ENCODE data around the gene TNFAIP8L1.
A peak's percentile ranks its signal among the peaks of the same experiment; 100 is the strongest.
"Not testable (repeated sequence)": the region's sequence is repeated elsewhere in the genome, so short reads cannot be mapped to it uniquely, and the experiment has no call there.

Gene TNFAIP8L1

DNA sequence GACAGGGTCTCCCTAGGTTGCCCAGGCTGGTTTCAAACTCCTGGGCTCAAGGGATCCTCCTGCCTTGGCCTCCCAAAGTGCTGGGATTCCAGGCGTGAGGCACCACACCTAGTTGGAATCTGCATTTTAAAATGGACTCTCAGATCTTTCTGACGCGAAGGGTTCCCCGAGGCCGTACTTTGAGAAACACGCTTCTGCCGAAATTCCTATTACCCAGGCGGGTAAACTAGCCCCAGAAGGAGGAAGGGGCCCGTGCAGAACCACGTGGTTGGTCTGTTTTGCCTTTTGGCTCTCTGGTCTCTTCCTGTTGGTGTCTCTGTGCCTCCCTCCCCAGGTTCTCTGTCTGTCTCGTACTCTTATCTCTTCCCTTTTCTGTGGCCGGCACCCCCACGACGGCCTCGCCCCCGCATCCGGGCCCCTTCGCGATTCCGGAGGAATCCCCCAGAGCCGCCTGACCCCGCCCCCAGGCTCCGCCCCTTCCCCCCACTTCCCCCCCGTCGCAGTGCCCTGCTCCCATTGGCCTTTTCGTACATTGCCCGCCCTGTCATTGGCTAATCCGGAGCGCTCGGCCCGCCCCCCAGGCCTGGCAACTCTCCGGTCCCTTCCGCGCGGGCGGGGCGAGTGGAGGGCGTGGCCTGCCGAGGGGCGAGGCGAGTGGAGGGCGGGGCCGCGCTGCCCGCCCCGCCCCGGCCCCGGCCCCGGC, at the start of gene TNFAIP8L1:
TNFAIP8L1 (plus strand) TSS at position 689 of the 703 bp plus-strand sequence. CDS start 12,354 bp downstream, outside the sequence.
- DNase-seq: peak; percentile 98

DNA sequence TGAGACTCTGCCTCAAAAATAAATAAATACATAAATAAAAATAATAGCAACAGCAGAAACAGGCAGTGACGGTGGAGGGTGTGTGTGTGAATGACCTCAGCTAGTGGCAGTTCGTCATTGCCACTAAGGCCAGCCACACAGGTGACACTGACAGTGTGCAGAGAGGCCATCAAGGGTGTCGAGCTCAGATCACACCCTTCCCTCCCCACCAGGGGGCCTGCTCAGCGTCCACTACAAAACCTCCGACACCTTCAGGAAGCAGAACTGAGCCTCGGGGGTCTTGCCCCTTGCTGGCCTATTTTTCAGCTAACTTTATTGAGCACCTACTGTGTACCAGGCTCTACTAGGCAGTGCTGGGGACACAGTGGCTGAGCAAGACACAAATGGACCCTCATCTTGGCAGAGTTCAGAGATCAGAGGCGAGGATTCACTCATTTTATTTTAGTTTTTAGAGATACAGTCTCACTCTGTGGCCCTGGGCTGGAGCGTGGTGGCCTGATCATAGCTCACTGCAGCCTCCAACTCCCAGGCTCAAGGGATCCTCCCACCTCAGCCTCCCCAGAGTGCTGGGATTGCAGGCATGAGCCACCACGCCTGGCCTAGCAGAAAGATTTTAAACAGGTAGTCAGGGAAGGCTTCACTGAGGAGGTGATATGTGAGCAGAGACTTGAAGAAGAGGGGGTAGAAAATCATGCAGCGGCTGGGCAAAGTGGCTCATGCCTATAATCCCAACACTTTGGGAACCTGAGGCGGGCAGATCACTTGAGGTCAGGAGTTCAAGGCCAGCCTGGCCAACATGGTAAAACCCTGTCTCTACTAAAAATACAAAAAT, 49.5 kb upstream of the TNFAIP8L1 start:
- DNase-seq: peak; percentile 58

DNA sequence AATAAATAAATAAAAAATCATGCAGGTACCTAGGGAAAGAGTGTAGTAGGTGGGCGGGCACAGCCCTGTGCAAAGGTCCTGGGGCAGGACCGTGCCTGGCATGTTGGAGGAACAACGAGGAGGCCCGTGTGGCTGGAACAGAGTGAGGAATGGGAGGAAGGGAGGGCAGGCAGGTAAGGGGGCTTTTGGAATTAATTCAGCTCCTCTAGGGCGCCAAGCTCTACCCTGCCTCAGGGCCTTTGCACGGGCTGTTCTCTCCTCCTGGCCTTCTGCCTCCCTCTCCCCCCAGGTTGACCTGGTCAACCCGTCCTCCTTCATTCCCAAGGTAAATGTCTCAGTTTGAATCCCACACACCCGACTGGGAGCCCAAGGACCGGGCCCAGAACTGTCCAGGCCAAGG, 48.8 kb upstream of the TNFAIP8L1 start:
- DNase-seq: no peak

DNA sequence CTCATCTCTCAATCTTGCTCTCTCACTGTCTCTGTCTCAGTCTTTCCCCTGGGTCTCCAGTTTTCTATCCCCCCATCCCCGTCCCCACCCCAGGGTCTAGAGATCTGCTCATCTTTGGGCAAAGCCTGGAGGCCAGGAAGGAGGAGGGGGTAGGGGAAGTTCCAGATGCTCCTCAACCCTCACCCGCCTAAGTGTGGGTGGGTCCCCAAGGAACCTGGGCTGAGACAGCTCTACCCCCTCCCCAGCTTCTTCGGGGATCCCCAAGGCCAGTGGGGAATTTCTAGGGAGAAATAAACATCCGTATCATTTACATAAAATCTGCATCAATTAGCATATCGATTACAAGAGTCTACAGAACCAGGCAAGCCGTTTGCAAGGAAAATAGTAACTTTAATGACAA, 48.0 kb upstream of the TNFAIP8L1 start:
- DNase-seq: no peak

DNA sequence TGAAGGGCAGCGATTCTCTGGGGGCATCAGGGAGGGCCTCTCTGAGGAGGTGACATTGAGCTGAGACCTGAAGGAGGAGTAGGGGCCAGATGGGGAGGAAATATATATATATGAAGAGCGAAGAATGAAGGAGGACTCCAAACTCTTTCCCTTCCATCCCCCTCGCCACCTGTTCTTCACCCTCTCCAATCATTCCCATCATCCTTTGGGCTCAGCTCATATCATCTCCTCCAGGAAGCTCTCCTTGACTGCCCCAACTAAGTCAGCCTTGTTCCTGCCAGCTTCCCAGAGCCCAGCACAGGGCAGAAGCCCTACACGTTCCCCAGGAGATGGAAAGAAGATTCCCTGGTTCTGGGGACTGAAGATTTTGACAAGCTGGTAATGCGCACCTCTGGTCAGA, 46.9 kb upstream of the TNFAIP8L1 start:
- DNase-seq: no peak

DNA sequence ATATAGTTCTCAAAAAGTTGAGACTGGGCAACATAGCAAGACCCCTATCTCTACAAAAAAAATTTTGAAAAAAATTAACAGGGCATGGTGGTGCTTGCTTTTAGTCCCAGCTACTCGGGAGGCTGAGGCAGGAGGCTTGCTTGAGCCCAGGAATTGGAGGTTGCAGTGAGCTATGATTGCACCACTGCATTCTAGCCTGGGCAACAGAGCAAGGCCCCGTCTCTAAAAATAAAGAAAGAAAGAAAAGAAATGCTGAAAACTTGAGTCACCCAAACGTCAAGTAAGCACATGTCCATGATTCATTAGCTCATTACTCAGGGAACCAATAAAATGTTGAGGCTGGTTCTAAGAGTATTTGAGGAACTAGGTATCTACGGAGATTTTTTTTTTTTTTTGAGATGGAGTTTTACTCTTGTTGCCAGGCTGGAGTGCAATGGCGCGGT, 45.9 kb upstream of the TNFAIP8L1 start:
- DNase-seq: no peak

DNA sequence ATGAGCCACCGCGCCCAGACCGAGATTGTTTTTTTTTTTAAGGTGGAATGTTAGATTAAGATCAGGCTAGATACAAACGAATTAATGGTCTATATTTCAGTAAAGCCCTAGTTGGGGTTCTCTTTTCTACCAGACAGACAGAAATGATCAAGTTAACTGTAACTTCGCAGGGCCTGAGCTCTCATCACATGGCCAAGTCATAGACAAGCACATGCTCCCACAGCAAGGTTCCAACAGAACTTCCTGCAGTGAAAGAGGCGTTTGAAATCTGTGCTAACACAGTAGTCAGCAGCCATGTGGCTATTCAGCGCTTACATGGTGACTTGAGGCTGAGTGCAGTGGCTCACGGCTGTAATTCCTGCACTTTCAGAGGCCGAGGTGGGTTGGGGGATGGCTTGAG, 45.1 kb upstream of the TNFAIP8L1 start:
- DNase-seq: peak; percentile 4

DNA sequence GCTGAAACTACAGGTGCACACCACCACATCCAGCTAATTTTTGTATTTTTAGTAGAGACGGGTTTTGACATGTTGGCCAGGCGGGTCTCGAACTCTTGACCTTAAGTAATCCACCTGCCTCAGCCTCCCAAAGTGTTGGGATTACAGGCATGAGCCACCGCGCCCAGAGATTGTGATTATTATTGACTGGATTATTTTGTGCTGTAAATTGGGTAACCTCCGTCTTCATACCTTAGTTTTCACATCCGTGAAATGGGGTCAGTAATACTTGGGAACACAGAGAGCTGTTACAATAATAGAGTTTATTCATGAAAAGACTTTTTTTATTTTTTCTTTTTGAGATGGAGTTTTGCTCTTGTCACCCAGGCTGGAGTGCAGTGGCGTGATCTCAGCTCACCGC, 44.2 kb upstream of the TNFAIP8L1 start:
- not testable (repeated sequence) for DNase-seq

DNA sequence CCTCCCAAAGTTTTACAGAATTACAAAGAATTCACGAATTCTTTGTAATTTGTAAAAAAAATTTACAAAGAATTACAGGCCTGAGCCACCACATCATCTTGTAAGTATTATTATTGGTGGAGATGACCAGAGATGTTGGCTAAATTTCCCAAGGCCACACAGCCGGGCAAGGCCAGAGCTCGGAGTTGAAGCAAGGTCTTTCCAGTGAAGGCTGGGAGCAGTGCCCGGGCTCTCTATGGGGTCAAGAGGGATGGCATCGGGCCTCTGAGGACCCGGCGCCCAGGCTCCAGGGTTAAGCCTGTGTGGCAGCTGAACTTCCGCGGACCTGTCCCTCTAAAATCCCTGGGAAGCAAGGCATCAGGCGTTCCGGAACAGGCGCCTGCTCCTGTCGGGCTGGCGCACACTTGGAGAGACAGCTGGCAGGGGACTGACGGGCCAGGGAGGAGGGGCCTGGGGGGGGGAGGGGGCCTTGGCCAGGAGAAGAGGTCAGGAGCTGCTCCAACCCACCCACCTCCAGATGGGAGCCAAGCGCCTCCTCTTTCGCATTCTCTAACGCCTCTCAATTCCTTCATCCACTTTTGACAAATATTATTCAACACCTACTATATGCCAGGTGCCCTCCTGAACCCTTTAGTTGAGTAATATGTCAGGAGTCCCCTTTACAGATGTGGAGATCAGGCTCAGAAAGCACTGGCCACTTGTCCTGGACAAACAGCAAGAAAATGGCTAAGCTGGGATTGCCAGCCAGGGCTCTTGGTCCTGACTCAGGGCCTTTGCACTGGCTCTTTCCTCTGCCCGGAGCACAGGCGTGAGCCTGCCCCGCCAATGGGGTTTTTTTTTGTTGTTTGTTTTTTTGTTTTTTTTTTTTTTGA, 43.0 kb upstream of the TNFAIP8L1 start:
- DNase-seq: peak; percentile 3

DNA sequence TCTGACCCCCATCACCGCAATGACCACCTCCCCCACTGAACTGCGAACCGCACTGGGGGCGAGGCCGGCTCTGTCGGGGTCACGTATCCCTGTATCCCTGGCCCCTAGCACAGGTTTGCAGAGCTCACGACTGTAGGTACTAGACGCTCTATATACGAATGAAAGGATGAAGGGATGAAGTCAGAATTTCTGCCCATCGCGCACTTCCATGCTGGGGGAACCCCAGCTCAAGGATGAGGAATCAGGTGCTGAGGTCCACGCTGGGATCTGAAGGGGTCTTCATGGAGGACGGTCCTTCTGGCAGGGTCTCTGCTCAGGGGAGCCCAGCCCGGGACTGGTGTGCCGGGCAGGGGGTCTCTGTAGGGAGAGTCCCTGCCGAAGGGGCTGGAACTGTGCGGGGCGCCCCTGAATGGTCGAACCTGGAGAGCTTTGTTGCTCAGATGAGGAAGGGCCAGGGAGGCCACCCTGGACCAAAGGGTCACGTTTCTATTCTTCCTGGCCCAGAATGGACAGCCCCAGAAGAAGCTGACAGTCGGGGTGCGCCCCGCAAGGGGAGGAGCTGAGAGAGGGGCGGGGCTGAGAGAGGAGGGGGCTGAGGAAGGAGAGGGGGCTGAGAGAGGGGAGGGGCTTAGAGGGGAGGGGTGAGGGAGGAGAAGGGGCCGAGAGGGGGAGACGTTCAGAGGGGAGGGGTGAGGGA, 41.9 kb upstream of the TNFAIP8L1 start:
- DNase-seq: no peak

DNA sequence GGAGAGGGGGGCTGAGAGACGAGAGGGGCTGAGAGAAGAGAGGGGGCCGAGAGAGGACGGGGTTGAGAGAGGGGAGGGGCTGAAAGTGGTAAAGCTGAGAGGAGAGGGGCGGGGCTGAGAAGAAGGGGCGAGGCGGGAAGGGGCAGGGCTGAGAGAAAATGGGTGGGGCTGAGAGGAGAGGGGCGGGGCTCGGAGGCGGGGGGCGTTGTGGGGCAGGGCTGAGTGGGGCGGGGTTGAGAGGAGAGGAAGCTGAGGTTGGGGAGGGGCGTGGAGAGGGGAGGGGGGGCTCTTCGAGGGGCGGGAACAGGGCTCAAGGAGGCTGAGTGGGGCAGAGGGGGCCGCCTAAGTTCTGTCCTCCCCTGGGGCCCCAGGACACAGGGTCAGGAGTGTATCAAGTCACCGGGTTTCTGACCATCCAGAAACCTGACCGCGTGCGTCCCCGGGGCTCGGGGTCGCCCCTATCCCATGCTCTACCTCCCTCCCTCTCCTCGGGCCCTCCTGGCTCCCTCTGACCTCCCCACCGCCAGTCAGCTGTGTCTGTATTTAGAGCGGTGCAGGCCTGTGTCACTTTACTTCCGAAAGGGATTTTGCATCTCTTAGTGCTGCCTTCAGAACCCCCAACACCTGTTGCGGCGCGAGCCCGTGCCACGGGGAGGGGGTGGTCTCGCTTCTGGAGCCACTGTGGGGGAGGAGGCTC, 41.2 kb upstream of the TNFAIP8L1 start:
- peak; percentile 63 for DNase-seq

DNA sequence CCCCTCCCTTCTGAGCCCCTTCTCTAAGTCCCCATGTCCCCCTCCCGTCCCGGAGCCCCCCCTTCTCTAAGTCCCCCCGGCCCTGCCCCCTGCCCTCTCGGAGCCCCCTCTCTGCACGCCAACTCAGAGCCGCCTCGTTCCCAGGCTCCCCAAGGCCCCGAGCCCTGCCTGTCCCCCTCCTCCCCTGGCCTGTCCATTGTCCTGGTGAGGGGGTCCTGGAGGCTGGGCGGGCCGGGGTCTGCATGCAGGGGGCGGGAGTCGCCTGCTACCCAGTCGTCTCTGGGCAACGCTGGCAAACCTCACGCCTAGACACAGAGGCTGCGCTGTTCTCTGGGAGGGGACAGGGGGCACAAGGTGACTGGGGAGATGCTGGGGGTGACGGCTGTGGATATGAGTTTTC, 40.6 kb upstream of the TNFAIP8L1 start:
- DNase-seq: no peak

DNA sequence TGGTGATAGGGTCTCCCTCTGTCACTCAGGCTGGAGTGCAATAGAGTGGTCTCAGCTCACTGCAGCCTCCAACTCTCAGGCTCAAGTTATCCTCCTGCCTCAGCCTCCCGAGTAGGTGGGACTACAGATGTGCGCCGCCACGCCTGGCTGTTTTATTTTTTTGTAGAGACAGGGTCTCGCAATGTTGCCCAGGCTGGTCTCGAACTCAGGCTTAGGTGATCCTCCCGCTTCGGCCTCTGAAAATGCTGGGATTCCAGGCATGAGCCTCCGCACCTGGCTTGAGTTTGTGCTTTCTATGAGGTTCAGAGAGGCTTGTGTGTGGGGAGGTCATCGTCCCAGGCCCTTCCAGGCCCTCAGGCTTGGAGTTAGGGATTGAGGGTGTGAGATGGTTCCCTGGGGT, 39.2 kb upstream of the TNFAIP8L1 start:
- DNase-seq: no peak

DNA sequence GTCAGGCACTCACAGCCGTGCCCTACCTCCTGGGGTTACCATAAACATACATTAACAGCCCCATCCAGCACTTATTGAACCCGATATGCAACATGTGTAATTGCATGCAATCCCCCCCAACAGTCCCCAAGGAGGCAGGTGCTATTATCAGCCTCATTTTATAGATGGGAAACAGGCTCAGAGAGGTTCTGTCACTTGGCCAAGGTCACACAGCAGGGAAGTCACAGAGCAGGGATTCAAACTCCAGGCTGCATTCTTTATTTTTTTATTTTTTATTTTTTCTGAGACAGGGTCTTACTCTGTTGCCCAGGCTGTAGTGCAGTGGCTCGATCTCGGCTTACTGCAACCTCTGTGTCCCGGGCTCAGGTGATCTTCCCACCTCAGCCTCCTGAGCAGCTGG, 38.4 kb upstream of the TNFAIP8L1 start:
- DNase-seq: no peak

DNA sequence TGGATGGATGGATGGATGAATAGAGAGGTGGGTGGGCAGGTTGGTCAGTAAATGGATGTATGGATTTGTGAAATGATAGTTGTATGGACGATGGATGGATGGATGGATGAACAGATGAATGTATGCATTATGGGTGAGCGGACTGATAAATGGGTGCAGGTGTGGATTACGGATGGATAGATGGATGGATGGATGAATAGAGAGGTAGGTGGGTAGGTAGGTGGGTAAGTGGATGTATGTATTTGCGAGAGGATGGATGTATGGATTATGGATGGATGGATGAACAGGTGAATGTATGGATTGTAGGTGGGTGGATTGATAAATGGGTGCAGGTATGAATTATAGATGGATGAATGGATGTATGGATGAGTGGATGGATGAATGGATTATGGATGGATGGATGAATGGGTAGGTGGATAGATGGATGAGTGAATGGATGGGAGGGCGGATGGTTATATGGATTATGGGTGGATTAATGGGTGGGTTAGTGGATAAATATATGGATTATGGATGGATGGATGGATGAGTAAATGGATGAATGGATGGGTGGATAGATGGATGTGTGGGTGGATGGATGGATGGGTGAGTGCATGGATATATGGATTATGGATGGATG, 37.0 kb upstream of the TNFAIP8L1 start:
- DNase-seq: no peak

DNA sequence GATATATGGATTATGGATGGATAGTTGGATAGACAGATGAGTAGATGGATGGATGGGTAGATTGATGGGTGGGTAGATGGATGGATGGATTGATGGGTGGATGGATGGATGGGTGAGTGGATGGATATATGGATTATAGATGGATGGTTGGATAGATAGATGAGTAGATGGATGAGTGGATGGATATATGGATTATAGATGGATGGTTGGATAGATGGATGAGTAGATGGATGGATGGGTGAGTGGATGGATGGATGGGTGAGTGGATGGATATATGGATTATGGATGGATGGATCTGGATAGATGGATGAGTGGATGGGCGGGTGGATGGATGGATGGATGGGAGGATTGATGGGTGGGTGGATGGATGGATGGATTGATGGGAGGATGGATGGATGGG, 36.4 kb upstream of the TNFAIP8L1 start:
- DNase-seq: no peak

DNA sequence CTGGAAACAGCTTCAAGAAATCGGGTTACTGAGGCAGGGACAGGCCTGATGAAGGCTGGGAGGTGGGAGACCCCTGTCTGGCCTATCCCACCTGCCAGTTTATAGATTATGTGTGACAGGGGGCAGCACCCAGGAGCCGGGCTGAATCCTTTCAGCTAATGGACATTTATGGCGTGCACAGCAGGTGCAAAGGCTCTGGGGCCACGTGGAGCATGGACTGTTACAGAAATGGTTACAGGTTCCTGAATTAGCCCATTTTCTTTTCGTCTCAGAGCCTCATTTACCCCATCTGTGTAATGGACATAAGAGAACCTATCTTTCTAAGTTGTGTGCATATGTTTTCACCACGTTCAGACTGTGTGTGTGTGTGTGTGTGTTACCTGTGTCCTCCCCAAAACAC, 34.4 kb upstream of the TNFAIP8L1 start:
- no peak for DNase-seq

DNA sequence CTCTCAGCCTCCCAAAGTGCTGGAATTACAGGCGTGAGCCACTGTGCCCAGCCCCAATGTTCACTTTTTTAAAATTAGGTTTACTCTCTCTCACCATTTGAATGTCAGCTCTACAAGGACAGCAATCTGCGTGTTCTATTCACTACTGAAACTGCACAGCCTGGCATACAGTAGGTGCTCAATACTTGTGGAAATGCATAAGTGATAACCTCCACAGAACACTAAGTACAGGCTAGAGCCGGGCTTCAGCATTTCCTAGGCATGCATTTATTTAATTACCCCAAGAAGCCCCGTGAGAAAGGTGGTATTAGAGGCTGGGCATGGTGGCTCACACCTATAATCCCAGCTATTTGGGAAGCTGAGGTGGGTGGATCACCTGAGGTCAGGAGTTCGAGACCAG, 33.1 kb upstream of the TNFAIP8L1 start:
- no peak for DNase-seq

DNA sequence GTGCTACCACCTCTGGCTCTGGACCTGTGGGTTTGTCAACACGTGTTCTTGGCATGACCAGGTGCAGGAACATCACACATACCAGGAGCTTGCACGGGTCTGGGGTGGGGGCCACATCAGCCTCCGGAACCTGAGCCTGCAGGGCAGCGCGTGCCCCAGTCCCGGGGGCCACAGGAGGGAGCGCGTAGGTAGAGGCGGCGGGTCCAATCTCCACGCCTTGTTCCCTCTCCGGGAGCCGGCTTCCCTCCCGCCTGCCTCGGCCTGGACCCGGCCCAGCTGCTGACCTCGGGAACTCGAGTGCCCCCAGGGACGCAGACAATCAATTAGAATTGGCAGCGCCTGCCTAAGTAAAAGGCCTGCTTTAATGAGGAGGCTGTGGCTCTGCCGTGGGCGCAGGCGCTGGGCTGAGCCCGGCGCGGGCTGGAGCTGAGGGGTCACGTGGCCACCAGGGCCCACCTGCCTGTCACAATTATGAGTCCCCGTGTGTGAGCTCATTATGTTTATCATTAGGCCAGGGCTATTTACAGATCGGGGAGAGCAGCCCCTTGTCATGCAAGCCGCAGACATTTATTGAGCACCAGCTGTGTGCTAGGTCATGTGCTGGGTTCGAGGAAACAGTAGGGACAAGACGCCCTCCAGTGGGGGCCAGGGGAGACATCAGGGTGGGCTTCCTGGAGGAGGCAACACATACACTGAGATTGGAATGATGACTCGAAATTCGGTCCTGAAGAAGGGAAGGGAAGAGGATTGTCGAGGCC, 32.2 kb upstream of the TNFAIP8L1 start:
- no peak for DNase-seq

DNA sequence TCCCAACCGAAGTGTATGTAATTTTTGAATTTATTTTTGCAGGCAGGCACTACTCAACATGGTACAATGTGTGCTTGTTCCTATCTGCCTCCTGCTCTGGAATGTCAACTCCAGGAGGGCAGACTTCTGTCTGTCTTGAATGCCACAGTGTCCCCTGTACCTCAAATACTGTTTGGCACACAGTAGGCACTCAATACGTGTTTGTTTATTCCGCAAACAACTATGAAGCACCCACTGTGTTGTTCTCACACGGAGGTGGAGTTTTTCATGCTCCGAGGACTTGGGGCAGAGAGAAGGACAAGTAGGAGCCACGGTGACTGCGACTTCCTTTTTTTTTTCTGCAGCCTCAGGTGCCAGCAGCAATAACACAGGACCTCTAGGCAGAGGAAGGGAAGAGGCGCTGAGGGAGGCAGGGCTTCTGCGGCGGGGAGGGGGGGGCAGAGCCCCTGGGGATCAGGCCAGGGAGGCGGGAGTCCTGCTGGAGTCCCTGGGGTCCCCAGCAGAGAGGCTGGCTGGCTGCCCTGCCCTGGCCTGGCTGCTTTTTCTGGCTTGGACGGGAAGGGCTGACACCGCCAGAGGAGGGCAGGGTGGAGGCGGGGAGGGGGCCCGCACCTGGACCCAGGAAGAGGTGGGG, 29.3 kb upstream of the TNFAIP8L1 start:
- DNase-seq: no peak
